K562 (cell line): ENCODE measurements around the gene TNNT1. TPM values are rescaled to one million over a fixed set of nuclear protein-coding genes. Genes with fewer than 3 reads are reported as not detected.

Source experiments
- ATF1 ChIP-seq, 2 experiments: fragments of 450-650 bp in 1 of 2; IDR thresholded peaks; 2 replicates each; pipeline ENCODE4 v1.6.1; 2016; ENCODE audit warnings: missing compliant biosample characterization in 1 of 2, missing genetic modification characterization in 1 of 2
- BRD9 ChIP-seq: fragments of 450-650 bp; IDR thresholded peaks from 2 replicates; pipeline ENCODE4 v1.6.1; 2018; ENCODE audit warnings: low read depth; ENCODE audit not compliant: partially characterized antibody
- FOXA3 ChIP-seq, 2 experiments: fragments of 450-650 bp in 1 of 2; sonication (generic) in 1 of 2; formaldehyde crosslinking; IDR thresholded peaks in 1 of 2; conservative IDR thresholded peaks in 1 of 2; 2 replicates each; pipeline versions ENCODE4 v1.4.0 to v1.8.0; 2020 to 2022; ENCODE audit warnings: mild to moderate bottlenecking in 2 of 2, missing genetic modification reagents in 1 of 2
- HMGN3 ChIP-seq: IDR thresholded peaks from 2 replicates; pipeline ENCODE4 v1.6.1; 2011; ENCODE audit warnings: borderline replicate concordance, low read depth, mild to moderate bottlenecking, mixed read lengths, low read length; ENCODE audit not compliant: insufficient read length; ENCODE audit errors: extremely low read depth
- KAT7 ChIP-seq: sonication (generic); formaldehyde crosslinking; IDR thresholded peaks from 2 replicates; pipeline ENCODE4 v1.8.0; 2022; ENCODE audit warnings: missing genetic modification reagents, mild to moderate bottlenecking, borderline replicate concordance
- KAT8 ChIP-seq: fragments of 450-650 bp; IDR thresholded peaks from 2 replicates; pipeline ENCODE4 v1.6.1; 2016; ENCODE audit warnings: low read depth, mild to moderate bottlenecking
- MECOM ChIP-seq: fragments of 250-450 bp; sonication (Bioruptor Pico); IDR thresholded peaks from 2 replicates; pipeline ENCODE4 v1.8.0; 2022; ENCODE audit warnings: inconsistent platforms
- NCOA4 ChIP-seq: fragments of 450-650 bp; IDR thresholded peaks from 2 replicates; pipeline ENCODE4 v1.6.1; 2018; ENCODE audit warnings: mild to moderate bottlenecking; ENCODE audit not compliant: partially characterized antibody
- OTX1 ChIP-seq: fragments of 450-650 bp; formaldehyde crosslinking; IDR thresholded peaks from 2 replicates; pipeline ENCODE4 v1.4.0; 2022; ENCODE audit warnings: mild to moderate bottlenecking
- PTBP1 ChIP-seq: fragments of 200-400 bp; formaldehyde crosslinking; IDR thresholded peaks from 2 replicates; pipeline ENCODE4 v1.6.1; 2017; ENCODE audit warnings: low read depth, low read length
- TFAM ChIP-seq: fragments of 250-450 bp; sonication (Bioruptor Pico); conservative IDR thresholded peaks from 2 replicates; pipeline ENCODE4 v1.5.0; 2021; ENCODE audit warnings: mild to moderate bottlenecking, moderate library complexity
- TGIF2 ChIP-seq: sonication (generic); formaldehyde crosslinking; IDR thresholded peaks from 2 replicates; pipeline ENCODE4 v1.8.1; 2022; ENCODE audit warnings: mild to moderate bottlenecking, missing genetic modification reagents, moderate library complexity
- ZBED1 ChIP-seq: IDR thresholded peaks from 2 replicates; pipeline ENCODE4 v1.6.1; 2014
- ZEB2 ChIP-seq: fragments of 450-650 bp; IDR thresholded peaks from 2 replicates; pipeline ENCODE4 v1.6.1; 2016
- ZFP1 ChIP-seq: fragments of 450-650 bp; formaldehyde crosslinking; IDR thresholded peaks from 2 replicates; pipeline ENCODE4 v1.4.0; 2020; ENCODE audit warnings: mild to moderate bottlenecking, mixed read lengths
- ZFPM2 ChIP-seq: fragments of 250-450 bp; sonication (Bioruptor Pico); IDR thresholded peaks from 2 replicates; pipeline ENCODE4 v1.5.1; 2022; ENCODE audit warnings: mild to moderate bottlenecking
- ZNF431 ChIP-seq: sonication (generic); formaldehyde crosslinking; IDR thresholded peaks from 2 replicates; pipeline ENCODE4 v1.8.0; 2022; ENCODE audit warnings: mild to moderate bottlenecking, missing genetic modification reagents
- ZSCAN32 ChIP-seq: fragments of 450-650 bp; formaldehyde crosslinking; IDR thresholded peaks from 2 replicates; pipeline ENCODE4 v1.4.0; 2020; ENCODE audit warnings: mild to moderate bottlenecking, moderate library complexity
- polyA plus RNA-seq, 8 experiments: library from polyadenylated mRNA; depleted of rRNA in 4 of 8; stranded (reverse) in 5 of 8; unstranded in 3 of 8; fragments of >200 nt; fragmentation: Nextera tagmentation in 2 of 8; fragmentation: Illumina TruSeq in 1 of 8; extraction: Ambion mirVana in 2 of 8; extraction: Trizol in 1 of 8; gene quantifications; 2 replicates each; pipeline versions ENCODE4 v1.2.1 to v1.2.3, GENCODE V29; 2011 to 2014; ENCODE audit warnings: inconsistent platforms in 1 of 8, missing spikeins in 1 of 8
- total RNA-seq, 7 experiments: library from RNA; depleted of rRNA in 6 of 7; stranded (reverse); fragments of >200 nt in 6 of 7; fragmentation: Illumina TruSeq in 2 of 7; extraction: Trizol in 2 of 7; gene quantifications; 2 replicates each; pipeline versions ENCODE4 v1.2.1 to v1.2.3, GENCODE V29; 2011 to 2021; ENCODE audit warnings: low replicate concordance in 1 of 7
- TF ChIP-seq, protein P1 (sequence below): fragments of 450-650 bp; formaldehyde crosslinking; IDR thresholded peaks from 2 replicates; pipeline ENCODE4 v1.4.0; 2020; ENCODE audit warnings: mild to moderate bottlenecking, moderate library complexity
- TF ChIP-seq, protein P2 (sequence below): fragments of 250-450 bp; sonication (Bioruptor Pico); IDR thresholded peaks from 2 replicates; pipeline ENCODE4 v1.4.0; 2020; ENCODE audit warnings: mild to moderate bottlenecking, moderate library complexity
- TF ChIP-seq, protein P3 (sequence below): fragments of 450-650 bp; conservative IDR thresholded peaks from 2 replicates; pipeline ENCODE4 v1.6.1; 2016; ENCODE audit warnings: missing genetic modification characterization, low read depth, mild to moderate bottlenecking, missing compliant biosample characterization, moderate library complexity
- TF ChIP-seq, protein P4 (sequence below), 2 experiments: IDR thresholded peaks; 2 replicates each; pipeline ENCODE4 v1.6.1; 2011; ENCODE audit warnings: borderline replicate concordance in 1 of 2, control low read depth in 1 of 2, low read depth in 1 of 2, low read length in 1 of 2, mild to moderate bottlenecking in 1 of 2, mixed read lengths in 1 of 2, moderate library complexity in 1 of 2; ENCODE audit not compliant: insufficient read depth in 1 of 2, insufficient read length in 1 of 2, poor library complexity in 1 of 2, severe bottlenecking in 1 of 2; ENCODE audit errors: extremely low read depth in 1 of 2
- TF ChIP-seq, protein P5 (sequence below): fragments of 450-650 bp; IDR thresholded peaks from 2 replicates; pipeline ENCODE4 v1.6.1; 2016

TNNT1 gene
- total and polyA plus RNA-seq, 9 of the 15 experiments (the other 6 are each of a cell fraction or from before 2014, with no cell fraction given): 31.8 to 390 (median 227) TPM

DNA sequence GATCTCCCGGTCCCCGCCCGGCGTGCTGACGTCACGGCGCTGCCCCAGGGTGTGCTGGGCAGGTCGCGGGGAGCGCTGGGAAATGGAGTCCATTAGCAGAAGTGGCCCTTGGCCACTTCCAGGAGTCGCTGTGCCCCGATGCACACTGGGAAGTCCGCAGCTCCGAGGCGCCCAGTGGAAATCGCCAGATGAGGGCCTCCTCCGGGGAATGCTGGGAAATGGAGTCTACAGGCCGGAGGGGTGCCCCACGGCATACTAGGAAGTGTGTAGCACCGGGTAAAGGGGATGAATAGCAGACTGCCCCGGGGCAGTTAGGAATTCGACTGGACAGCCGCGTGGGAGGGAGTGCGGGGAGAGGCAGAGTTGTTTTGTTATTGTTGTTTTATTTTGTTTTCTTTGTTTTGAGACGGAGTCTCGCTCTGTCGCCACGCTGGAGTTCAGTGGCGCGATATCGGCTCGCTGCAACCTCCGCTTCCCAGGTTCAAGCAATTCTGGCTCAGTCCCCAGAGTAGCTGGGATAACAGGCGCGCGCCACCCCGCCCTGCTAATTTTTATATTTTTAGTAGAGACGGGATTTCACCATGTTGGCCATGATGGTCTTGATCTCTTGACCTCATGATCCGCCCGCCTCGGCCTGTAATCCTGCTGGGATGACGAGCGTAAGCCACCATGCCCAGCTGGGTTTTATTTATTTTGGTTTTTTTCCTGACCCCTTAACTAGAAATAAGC is 31.2 kb downstream of the TNNT1 start (continued):
- TF ChIP-seq, protein P1, sequence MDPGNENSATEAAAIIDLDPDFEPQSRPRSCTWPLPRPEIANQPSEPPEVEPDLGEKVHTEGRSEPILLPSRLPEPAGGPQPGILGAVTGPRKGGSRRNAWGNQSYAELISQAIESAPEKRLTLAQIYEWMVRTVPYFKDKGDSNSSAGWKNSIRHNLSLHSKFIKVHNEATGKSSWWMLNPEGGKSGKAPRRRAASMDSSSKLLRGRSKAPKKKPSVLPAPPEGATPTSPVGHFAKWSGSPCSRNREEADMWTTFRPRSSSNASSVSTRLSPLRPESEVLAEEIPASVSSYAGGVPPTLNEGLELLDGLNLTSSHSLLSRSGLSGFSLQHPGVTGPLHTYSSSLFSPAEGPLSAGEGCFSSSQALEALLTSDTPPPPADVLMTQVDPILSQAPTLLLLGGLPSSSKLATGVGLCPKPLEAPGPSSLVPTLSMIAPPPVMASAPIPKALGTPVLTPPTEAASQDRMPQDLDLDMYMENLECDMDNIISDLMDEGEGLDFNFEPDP (CRISPR knock-in tag): no peak
- TF ChIP-seq, protein P2, sequence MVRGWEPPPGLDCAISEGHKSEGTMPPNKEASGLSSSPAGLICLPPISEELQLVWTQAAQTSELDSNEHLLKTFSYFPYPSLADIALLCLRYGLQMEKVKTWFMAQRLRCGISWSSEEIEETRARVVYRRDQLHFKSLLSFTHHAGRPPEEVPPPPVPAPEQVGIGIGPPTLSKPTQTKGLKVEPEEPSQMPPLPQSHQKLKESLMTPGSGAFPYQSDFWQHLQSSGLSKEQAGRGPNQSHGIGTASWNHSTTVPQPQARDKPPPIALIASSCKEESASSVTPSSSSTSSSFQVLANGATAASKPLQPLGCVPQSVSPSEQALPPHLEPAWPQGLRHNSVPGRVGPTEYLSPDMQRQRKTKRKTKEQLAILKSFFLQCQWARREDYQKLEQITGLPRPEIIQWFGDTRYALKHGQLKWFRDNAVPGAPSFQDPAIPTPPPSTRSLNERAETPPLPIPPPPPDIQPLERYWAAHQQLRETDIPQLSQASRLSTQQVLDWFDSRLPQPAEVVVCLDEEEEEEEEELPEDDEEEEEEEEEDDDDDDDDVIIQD (CRISPR knock-in tag): 0 out of 2 replicates have a peak, but pooled peaks have one; percentile 30
- no peak for TF ChIP-seq FOXA3 (CRISPR knock-in tag; conservative IDR thresholded peaks at IDR 0.05 in 1 of 2, IDR thresholded peaks at IDR 0.05 in 1 of 2)
- no peak for TF ChIP-seq PTBP1
- TF ChIP-seq ZBED1: no peak
- TF ChIP-seq ZEB2: no peak; the same call in 1 of the 2 replicates
- TF ChIP-seq, protein P3, sequence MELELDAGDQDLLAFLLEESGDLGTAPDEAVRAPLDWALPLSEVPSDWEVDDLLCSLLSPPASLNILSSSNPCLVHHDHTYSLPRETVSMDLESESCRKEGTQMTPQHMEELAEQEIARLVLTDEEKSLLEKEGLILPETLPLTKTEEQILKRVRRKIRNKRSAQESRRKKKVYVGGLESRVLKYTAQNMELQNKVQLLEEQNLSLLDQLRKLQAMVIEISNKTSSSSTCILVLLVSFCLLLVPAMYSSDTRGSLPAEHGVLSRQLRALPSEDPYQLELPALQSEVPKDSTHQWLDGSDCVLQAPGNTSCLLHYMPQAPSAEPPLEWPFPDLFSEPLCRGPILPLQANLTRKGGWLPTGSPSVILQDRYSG: no peak
- TF ChIP-seq MECOM: no peak
- no peak for TF ChIP-seq HMGN3
- TF ChIP-seq BRD9: peak; percentile 45
- no peak for TF ChIP-seq TFAM (CRISPR knock-in tag)
- TF ChIP-seq ZNF431 (CRISPR knock-in tag): no peak
- peak; percentile 80; the same call in 1 of the 2 replicates for TF ChIP-seq OTX1
- TF ChIP-seq, protein P4, sequence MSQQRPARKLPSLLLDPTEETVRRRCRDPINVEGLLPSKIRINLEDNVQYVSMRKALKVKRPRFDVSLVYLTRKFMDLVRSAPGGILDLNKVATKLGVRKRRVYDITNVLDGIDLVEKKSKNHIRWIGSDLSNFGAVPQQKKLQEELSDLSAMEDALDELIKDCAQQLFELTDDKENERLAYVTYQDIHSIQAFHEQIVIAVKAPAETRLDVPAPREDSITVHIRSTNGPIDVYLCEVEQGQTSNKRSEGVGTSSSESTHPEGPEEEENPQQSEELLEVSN (IDR thresholded peaks at IDR 0.05; ENCODE audit: borderline replicate concordance in 1 of 2, extremely low read depth in 1 of 2, insufficient read depth in 1 of 2, insufficient read length in 1 of 2, low read depth in 1 of 2, low read length in 1 of 2, poor library complexity in 1 of 2, severe bottlenecking in 1 of 2): no peak
- TF ChIP-seq, protein P5, sequence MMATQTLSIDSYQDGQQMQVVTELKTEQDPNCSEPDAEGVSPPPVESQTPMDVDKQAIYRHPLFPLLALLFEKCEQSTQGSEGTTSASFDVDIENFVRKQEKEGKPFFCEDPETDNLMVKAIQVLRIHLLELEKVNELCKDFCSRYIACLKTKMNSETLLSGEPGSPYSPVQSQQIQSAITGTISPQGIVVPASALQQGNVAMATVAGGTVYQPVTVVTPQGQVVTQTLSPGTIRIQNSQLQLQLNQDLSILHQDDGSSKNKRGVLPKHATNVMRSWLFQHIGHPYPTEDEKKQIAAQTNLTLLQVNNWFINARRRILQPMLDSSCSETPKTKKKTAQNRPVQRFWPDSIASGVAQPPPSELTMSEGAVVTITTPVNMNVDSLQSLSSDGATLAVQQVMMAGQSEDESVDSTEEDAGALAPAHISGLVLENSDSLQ: no peak
- TF ChIP-seq ZFP1 (CRISPR knock-in tag): no peak
- no peak for TF ChIP-seq KAT8
- TF ChIP-seq KAT7 (CRISPR knock-in tag): no peak
- no peak for TF ChIP-seq TGIF2 (CRISPR knock-in tag)
- no peak for TF ChIP-seq ZSCAN32
- no peak for TF ChIP-seq NCOA4
- no peak for TF ChIP-seq ZFPM2 (CRISPR knock-in tag)
- peak; percentile 78 for TF ChIP-seq ATF1 (CRISPR knock-in tag; IDR thresholded peaks at IDR 0.05)
- peak; percentile 92 for TF ChIP-seq ATF1 (tag; IDR thresholded peaks at IDR 0.05)
